Heart right ventricle (tissue), 16 donors: ENCODE results near the gene CDT1. TPM values are rescaled to one million over a fixed set of nuclear protein-coding genes. Genes with fewer than 3 reads are reported as not detected.

Source experiments
- ATAC-seq, 8 donors: fragments of 200-7000 bp; cut with Tn5 transposase; one replicate each; pipeline ENCODE4 v1.9.1; 2020; ENCODE audit warnings: mild to moderate bottlenecking in 8 of 8, moderate library complexity in 8 of 8, moderate number of reproducible peaks in 1 of 8
- DNase-seq, 2 donors: peaks; one replicate each; pipeline ENCODE4 v3.0.0-alpha.2; 2020
- H3K27ac ChIP-seq, 10 donors: fragments of 200-600 bp; sonication (generic) in 2 of 10; one replicate each; pipeline versions ENCODE4 v1.5.0 to v1.8.0; 2020 to 2022; ENCODE audit warnings: mild to moderate bottlenecking in 3 of 10
- H3K27me3 ChIP-seq, 7 donors: fragments of 200-600 bp; one replicate each; pipeline ENCODE4 v1.8.0; 2021 to 2022; ENCODE audit warnings: mild to moderate bottlenecking in 2 of 7
- H3K36me3 ChIP-seq, 9 donors: fragments of 200-600 bp; sonication (generic) in 1 of 9; one replicate each; pipeline versions ENCODE4 v1.5.0 to v1.8.0; 2020 to 2022; ENCODE audit warnings: mild to moderate bottlenecking in 2 of 9
- H3K4me1 ChIP-seq, 9 donors: fragments of 200-600 bp; sonication (generic) in 1 of 9; one replicate each; pipeline versions ENCODE4 v1.5.0 to v1.8.0; 2020 to 2022; ENCODE audit warnings: mild to moderate bottlenecking in 4 of 9
- H3K4me3 ChIP-seq, 10 donors: fragments of 200-600 bp; sonication (generic) in 2 of 10; one replicate each; pipeline versions ENCODE4 v1.5.0 to v1.8.0; 2020 to 2022; ENCODE audit warnings: mild to moderate bottlenecking in 7 of 10, moderate library complexity in 2 of 10
- H3K9me3 ChIP-seq, 11 donors: fragments of 200-600 bp in 10 of 11; sonication (generic) in 2 of 11; one replicate each; pipeline versions ENCODE4 v1.5.0 to v1.8.0; 2013 to 2022; ENCODE audit warnings: mild to moderate bottlenecking in 2 of 11, control low read depth in 1 of 11, moderate library complexity in 1 of 11
- CTCF ChIP-seq, 9 donors: fragments of 200-600 bp; sonication (generic) in 2 of 9; IDR thresholded peaks; one replicate each; pipeline versions ENCODE4 v1.5.0 to v1.8.0; 2021 to 2022; ENCODE audit warnings: antibody characterized with exemption in 9 of 9, mild to moderate bottlenecking in 5 of 9, moderate library complexity in 1 of 9
- WGBS, 2 donors: extraction: QIAGEN DNeasy Blood & Tissue Kit; methylation state at CpG; one replicate each; pipeline ENCODE4 v1.1.7; 2013; ENCODE audit warnings: inconsistent platforms in 1 of 2; 5-methylcytosine and 5-hydroxymethylcytosine counted together
- intact Hi-C, 10 donors: fragments of 100-400 bp; cut with DNase I; formaldehyde crosslinking; loops; one replicate each; pipeline versions ENCODE4 v1.11.1 to v1.14.2; 2022
- polyA plus RNA-seq, 2 donors: library from polyadenylated mRNA; stranded (reverse); fragments of 200-250 nt; gene quantifications; one replicate each; pipeline ENCODE4 v1.2.3, GENCODE V29; 2013
- total RNA-seq, 10 donors: library from RNA; stranded (reverse); fragmentation: NEBNext Ultra II Directional in 3 of 10; extraction: Animal tissue kit (Norgen Biotek cat#: 25700) in 3 of 10; gene quantifications; one replicate each; pipeline versions ENCODE4 v1.2.1 to v1.2.4, GENCODE V29; 2021 to 2023
- donor health status: Arrhythmogenic right ventricular cardiomyopathy.
- donor health status: ischemic (EF 13 %, LVEDD 7.1; RV severe dilation, severe dysfunction).
- donor health status: healthy with polysubstance abuse.
- donor health status: DM: no; HTN: yes; CAD: no.
- donor health status: DM: no; HTN: no; CAD: no.
- donor health status: ischemic (EF 25% LVEDD 6.9; RV normal size, moderate dysfunction).
- donor health status: ischemic (EF 25% LVEDD 5.7; RV mildly dilated, moderate dysfunction).
- donor health status: healthy.
- donor health status: DM: yes; HTN: yes; CAD: no.
- donor health status: Ischemic cardiomyopathy.
- donor health status: ischemic (EF 35%, LVEDD 5.7; RV mildly dilated, moderate dysfunction).
- donor health status: nonischemic (EF 11% LVEDD 7.7; RV severe dilation, severe dysfunction).
- donor health status: DM: yes; HTN: yes; CAD: no.
- donor health status: PGD.
- donor health status: ischemic (EF 29% LVEDD 5.4; RV normal size, mild dysfunction).
- donor health status: nonischemic (EF 23%, LVEDD 6.1; RV moderate dilation, normal function).

The CDT1 gene
- total and polyA plus RNA-seq, 12 donors: 0.15 to 2.6 (median 0.35) TPM

- no peak for TF ChIP-seq CTCF (IDR thresholded peaks at IDR 0.05)
- Histone ChIP-seq H3K9me3 (no peaks in the 10 kb centered on the region), H3K36me3 (peaks cover 0 to 56% (median 9%) of the 10 kb centered on the region in 9 donors), H3K27ac (no peak overlapping the region), H3K4me3 (no peak overlapping the region), H3K27me3 (no peaks in the 10 kb centered on the region), H3K4me1 (peaks cover 0 to 4% (median 0%) of the 10 kb centered on the region in 9 donors)
- ATAC-seq: no peak
- intact Hi-C loops: no loop called here
- 92 to 96% methylated on average over 25 of the region's 25 CpGs for WGBS, 2 donors
- no peak for DNase-seq
These were observed 39.2 kb downstream of the CDT1 start for GRCh38 chr16:88842806-88843205.

- no peaks in the 10 kb centered on the region for H3K9me3 ChIP-seq
- no peaks in the 10 kb centered on the region for H3K27me3 ChIP-seq
- H3K27ac ChIP-seq: no peak overlapping the region
- peaks cover 0 to 54% (median 9%) of the 10 kb centered on the region in 9 donors for H3K36me3 ChIP-seq
- DNase-seq (no peak), ATAC-seq (no peak)
- TF ChIP-seq CTCF (IDR thresholded peaks at IDR 0.05): no peak
- intact Hi-C loops: no loop called here
- H3K4me1 ChIP-seq: peaks cover 0 to 4% (median 0%) of the 10 kb centered on the region in 9 donors
- no peak overlapping the region for H3K4me3 ChIP-seq
- 90 to 95% methylated on average over 20 of the region's 20 CpGs for WGBS, 2 donors
These were observed 39.7 kb downstream of the CDT1 start for GRCh38 chr16:88843256-88843655.

- WGBS, 2 donors: 76 to 85% methylated on average over 11 of the region's 11 CpGs
These were observed 40.9 kb downstream of the CDT1 start for GRCh38 chr16:88844419-88845036.

GRCh38 chr16:88846088-88846487 lies 42.5 kb downstream of the CDT1 start:
- no peaks in the 10 kb centered on the region for H3K4me1 ChIP-seq
- H3K27me3 ChIP-seq: no peaks in the 10 kb centered on the region
- H3K36me3 ChIP-seq: peaks cover 0 to 46% (median 0%) of the 10 kb centered on the region in 9 donors
- H3K4me3 ChIP-seq: no peak overlapping the region
- H3K9me3 ChIP-seq: no peaks in the 10 kb centered on the region
- no peak for TF ChIP-seq CTCF (IDR thresholded peaks at IDR 0.05)
- H3K27ac ChIP-seq: no peak overlapping the region
- intact Hi-C loops: no loop called here
- WGBS, 2 donors: 95 to 99% methylated on average over 9 of the region's 9 CpGs
- ATAC-seq (no peak), DNase-seq (no peak)

More at GRCh38 chr16:88844419-88845036, 40.9 kb downstream of the CDT1 start:
- Histone ChIP-seq H3K27ac (no peak overlapping the region), H3K4me1 (peaks cover 0 to 4% (median 0%) of the 10 kb centered on the region in 9 donors), H3K36me3 (peaks cover 0 to 46% (median 6%) of the 10 kb centered on the region in 9 donors), H3K9me3 (no peaks in the 10 kb centered on the region), H3K4me3 (no peak overlapping the region), H3K27me3 (no peaks in the 10 kb centered on the region)
- no peak for TF ChIP-seq CTCF (IDR thresholded peaks at IDR 0.05)
- ATAC-seq (no peak), DNase-seq (no peak)
- intact Hi-C loops: no loop called here
